Kidney (tissue), 14 donors: ENCODE data around the gene BDH1. TPM values are rescaled to one million over a fixed set of nuclear protein-coding genes. Genes with fewer than 3 reads are reported as not detected.

Source experiments
- DNase-seq, 5 donors: peaks; one replicate each; pipeline ENCODE4 v3.0.0-alpha.2; 2013 to 2020
- FAIRE-seq: peaks from 2 replicates; lab custom pipeline; 2012; peaks lifted over from hg19 to GRCh38; lab: Jason Lieb, UNC
- H3K27ac ChIP-seq, 2 donors: one replicate each; pipeline ENCODE4 v1.7.0; 2013; ENCODE audit warnings: low read depth in 2 of 2, low read length in 2 of 2, inconsistent platforms in 1 of 2
- H3K27me3 ChIP-seq: one replicate; pipeline ENCODE4 v1.7.1; 2013; ENCODE audit warnings: low read length, inconsistent platforms; ENCODE audit not compliant: control insufficient read depth, insufficient read depth
- H3K36me3 ChIP-seq, 3 donors: one replicate each; pipeline versions ENCODE4 v1.7.0 to v1.7.1; 2013; ENCODE audit warnings: low read length in 3 of 3, control low read depth in 1 of 3, inconsistent platforms in 1 of 3; ENCODE audit not compliant: insufficient read depth in 3 of 3, control insufficient read depth in 2 of 3
- H3K4me1 ChIP-seq, 3 donors: one replicate each; pipeline versions ENCODE4 v1.7.0 to v1.7.1; 2013; ENCODE audit warnings: low read length in 3 of 3, inconsistent platforms in 1 of 3, low read depth in 1 of 3; ENCODE audit not compliant: control insufficient read depth in 2 of 3, insufficient read depth in 2 of 3
- H3K4me3 ChIP-seq, 3 donors: one replicate each; pipeline versions ENCODE4 v1.7.0 to v1.8.1; 2013; ENCODE audit warnings: low read length in 3 of 3, control low read depth in 1 of 3, inconsistent platforms in 1 of 3
- H3K9ac ChIP-seq, 3 donors: one replicate each; pipeline versions ENCODE4 v1.7.0 to v1.7.1; 2013; ENCODE audit warnings: low read length in 3 of 3, control low read depth in 1 of 3, inconsistent platforms in 1 of 3
- H3K9me3 ChIP-seq, 3 donors: one replicate each; pipeline versions ENCODE4 v1.7.0 to v1.7.1; 2013; ENCODE audit warnings: low read length in 3 of 3, control low read depth in 1 of 3, inconsistent platforms in 1 of 3; ENCODE audit not compliant: control insufficient read depth in 2 of 3, insufficient read depth in 1 of 3
- CTCF ChIP-seq: IDR thresholded peaks from 3 replicates; pipeline ENCODE4 v1.5.1; 2012; ENCODE audit warnings: mild to moderate bottlenecking, moderate library complexity, borderline replicate concordance; ENCODE audit not compliant: insufficient read depth; ENCODE audit errors: extremely low read depth
- intact Hi-C: fragments of 100-400 bp; cut with DNase I; formaldehyde crosslinking; loops from one replicate; pipeline ENCODE4 v1.11.1; 2022
- polyA plus RNA-seq: library from polyadenylated mRNA; stranded (reverse); fragments of 350-450 nt; fragmentation: Illumina TruSeq; extraction: RNeasy Lipid Tissue Mini Kit (QIAGEN cat#74804); gene quantifications from one replicate; pipeline ENCODE4 v1.2.3, GENCODE V29; 2014; ENCODE audit warnings: low read depth, low replicate concordance; ENCODE audit not compliant: insufficient read depth
- total RNA-seq: library from RNA; stranded (reverse); fragmentation: NEBNext Ultra II Directional; extraction: Animal tissue kit (Norgen Biotek cat#: 25700); gene quantifications from one replicate; pipeline ENCODE4 v1.2.1, GENCODE V29; 2021
- donor health status: control.
- donor health status: control.
- donor health status: control.
- donor health status: control.
- donor health status: control.
- donor health status: DM: yes; HTN: yes; CAD: no.
- donor health status: Normal renal cell carcinoma (clear cell type).

BDH1 gene
- total and polyA plus RNA-seq, 2 donors from 2014 or later = 21.2 to 49.6 TPM

- TF ChIP-seq CTCF = no peak
- Histone ChIP-seq H3K36me3 (no peaks in the 10 kb centered on the region), H3K9ac (no peak overlapping the region), H3K27me3 (no peaks in the 10 kb centered on the region), H3K27ac (no peak overlapping the region), H3K4me3 (no peak overlapping the region), H3K9me3 (no peaks in the 10 kb centered on the region), H3K4me1 (no peaks in the 10 kb centered on the region)
- DNase-seq (no peak), FAIRE-seq (no peak)
- intact Hi-C loops = no loop called here
These were observed 68.9 kb downstream of the BDH1 start for GRCh38 chr3:197486861-197487260.

GRCh38 chr3:197485143-197485542 lies 70.6 kb downstream of the BDH1 start:
- no peak for TF ChIP-seq CTCF
- no peaks in the 10 kb centered on the region for H3K27me3 ChIP-seq
- no peak overlapping the region for H3K4me3 ChIP-seq
- H3K27ac ChIP-seq = no peak overlapping the region
- H3K4me1 ChIP-seq = no peaks in the 10 kb centered on the region
- DNase-seq = no peak
- H3K9me3 ChIP-seq = no peaks in the 10 kb centered on the region
- H3K36me3 ChIP-seq = no peaks in the 10 kb centered on the region
- intact Hi-C loops = no loop called here
- no peak for FAIRE-seq
- H3K9ac ChIP-seq = no peak overlapping the region

GRCh38 chr3:197484204-197484901 lies 71.4 kb downstream of the BDH1 start:
- Histone ChIP-seq H3K27ac (no peak overlapping the region), H3K9me3 (no peaks in the 10 kb centered on the region), H3K4me1 (no peaks in the 10 kb centered on the region), H3K36me3 (no peaks in the 10 kb centered on the region), H3K4me3 (no peak overlapping the region), H3K27me3 (no peaks in the 10 kb centered on the region), H3K9ac (no peak overlapping the region)
- intact Hi-C loops = no loop called here
- DNase-seq (no peak), FAIRE-seq (no peak)
- no peak for TF ChIP-seq CTCF

- Histone ChIP-seq H3K27ac (no peak overlapping the region), H3K9ac (no peak overlapping the region), H3K4me1 (no peaks in the 10 kb centered on the region), H3K36me3 (no peaks in the 10 kb centered on the region), H3K4me3 (no peak overlapping the region), H3K27me3 (no peaks in the 10 kb centered on the region), H3K9me3 (no peaks in the 10 kb centered on the region)
- no peak for DNase-seq
- intact Hi-C loops = no loop called here
- no peak for FAIRE-seq
- no peak for TF ChIP-seq CTCF
These were observed 73.8 kb downstream of the BDH1 start for GRCh38 chr3:197482001-197482400.
